Measurements from ENCODE around the gene AGO3.
A peak's percentile ranks its signal among the peaks of the same experiment; 100 is the strongest.

Gene AGO3

GRCh38 chr1:35929730-35930592, 944 bp upstream of the AGO3 start:
- ChIA-PET CTCF (no interaction called here), POLR2A (interaction anchor here (1.0 kb wide), 1 partner anchor 47 kb away, joined by 4 read pairs; the partner anchor contains the start of gene AGO1)
- no peak for DNase-seq (ENCODE audit: low read depth, low spot score)
- no peak for TF ChIP-seq CTCF (IDR thresholded peaks at IDR 0.05; ENCODE audit: insufficient read depth, low read length, missing control alignments)
- H3K4me3 ChIP-seq (ENCODE audit: low read depth, low read length) = peak overlapping the region; percentile 81

- ChIA-PET POLR2A (interaction anchor here (0.6 to 1.0 kb wide), 2 partner anchors 48 to 102 kb away, joined by 4 read pairs; partner anchors contain the start of gene AGO1), CTCF (interaction anchor here (0.9 to 1.3 kb wide), 3 partner anchors 10 to 156 kb away, joined by 3 read pairs; partner anchors contain the start of gene AGO1)
- peak overlapping the region; percentile 81 for H3K4me3 ChIP-seq (ENCODE audit: low read depth, low read length)
- TF ChIP-seq CTCF (IDR thresholded peaks at IDR 0.05; ENCODE audit: insufficient read depth, low read length, missing control alignments) = no peak
- DNase-seq (ENCODE audit: low read depth, low spot score) = no peak
Observed at GRCh38 chr1:35931446-35932157, 697 bp downstream of the AGO3 start.

GRCh38 chr1:35932158-35932636, 1.3 kb downstream of the AGO3 start:
- no peak for TF ChIP-seq CTCF (IDR thresholded peaks at IDR 0.05; ENCODE audit: insufficient read depth, low read length, missing control alignments)
- peak overlapping the region; percentile 81 for H3K4me3 ChIP-seq (ENCODE audit: low read depth, low read length)
- no peak for DNase-seq (ENCODE audit: low read depth, low spot score)
- ChIA-PET POLR2A (no interaction called here), CTCF (interaction anchor here (1.3 kb wide), 1 partner anchor 10 kb away, joined by 3 read pairs; no protein-coding TSS in a partner anchor)

DNA sequence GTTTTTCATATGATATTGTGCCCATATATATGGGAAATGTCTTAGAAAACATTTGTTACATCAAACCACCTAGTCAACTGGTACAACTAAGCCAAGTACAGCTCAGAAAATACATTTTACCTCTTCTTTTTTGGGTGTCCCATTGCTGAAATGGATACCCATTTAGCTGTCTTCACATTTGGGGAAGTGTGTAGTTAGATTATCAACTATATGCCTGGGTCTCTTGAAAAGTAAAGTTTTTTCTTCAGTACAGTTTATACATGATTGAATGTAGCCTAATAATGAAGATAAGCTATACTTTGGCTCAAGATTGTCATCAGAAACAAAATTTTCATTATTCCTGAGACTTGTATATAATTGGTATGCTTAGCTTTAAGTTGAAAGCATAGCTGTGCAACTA, 2.0 kb downstream of the AGO3 start:
- ChIA-PET POLR2A (no interaction called here), CTCF (interaction anchor here (1.3 kb wide), 1 partner anchor 9 kb away, joined by 3 read pairs; no protein-coding TSS in a partner anchor)
- DNase-seq (ENCODE audit: low read depth, low spot score) = no peak
- no peak for TF ChIP-seq CTCF (IDR thresholded peaks at IDR 0.05; ENCODE audit: insufficient read depth, low read length, missing control alignments)
- no peak overlapping the region for H3K4me3 ChIP-seq (ENCODE audit: low read depth, low read length)

DNA sequence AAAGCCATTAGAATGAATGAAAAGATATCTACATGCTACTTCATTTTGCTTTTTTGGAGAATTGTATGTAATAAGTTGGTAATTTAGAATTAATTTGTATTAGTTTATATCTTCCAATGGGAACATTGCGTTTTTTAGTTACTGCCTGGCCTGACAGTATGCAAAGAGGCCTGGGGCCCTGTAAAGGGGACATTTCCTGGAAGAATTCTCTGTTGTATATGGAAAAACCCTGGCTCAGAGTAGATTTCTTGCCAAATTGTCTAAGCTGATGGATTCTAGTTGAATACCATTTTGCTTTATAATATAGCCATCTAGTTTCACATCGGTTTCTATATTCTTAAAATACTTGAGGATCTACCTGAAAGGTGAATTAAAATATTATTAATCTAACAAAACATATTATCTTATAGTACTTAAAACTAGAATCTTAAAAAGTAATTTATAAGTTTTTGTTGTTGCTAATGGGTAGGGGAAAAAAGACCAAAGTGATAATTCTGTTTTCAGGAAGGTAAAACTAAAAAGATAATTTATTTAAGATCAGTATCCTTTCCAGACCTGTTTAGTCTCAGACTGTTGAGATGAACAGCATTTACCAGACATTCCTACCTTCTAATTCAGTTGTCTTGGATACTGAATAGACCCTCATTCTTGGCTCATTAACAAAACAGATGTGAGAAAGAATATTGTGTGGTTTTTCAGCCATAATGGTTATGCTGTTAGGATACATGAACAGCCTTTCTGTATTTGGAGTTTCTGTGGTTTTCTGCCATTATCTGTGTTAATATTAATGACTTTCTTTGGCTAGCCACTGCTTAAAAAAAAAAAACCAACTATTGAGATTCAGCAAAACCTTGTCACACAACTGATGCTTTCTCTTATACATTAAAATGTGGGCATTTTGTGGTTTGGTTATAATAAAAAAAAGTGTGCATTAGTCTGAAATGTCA, 4.8 kb downstream of the AGO3 start:
- no peak for TF ChIP-seq CTCF (IDR thresholded peaks at IDR 0.05; ENCODE audit: insufficient read depth, low read length, missing control alignments)
- POLR2A ChIA-PET = no interaction called here
- no peak for DNase-seq (ENCODE audit: low read depth, low spot score)

More for the DNA sequence above, 4.8 kb downstream of the AGO3 start:
- CTCF ChIA-PET = no interaction called here
- no peak overlapping the region for H3K4me3 ChIP-seq (ENCODE audit: low read depth, low read length)
